K562 (cell line): ENCODE measurements around the gene TPGS1. TPM values are rescaled to one million over a fixed set of nuclear protein-coding genes. Genes with fewer than 3 reads are reported as not detected.

ENCODE experiments used
- ARID2 ChIP-seq: fragments of 450-650 bp; IDR thresholded peaks from 2 replicates; pipeline ENCODE4 v1.6.1; 2017; ENCODE audit warnings: antibody characterized with exemption, mild to moderate bottlenecking
- CREB1 ChIP-seq, 2 experiments: sonication (generic) in 1 of 2; formaldehyde crosslinking in 1 of 2; IDR thresholded peaks; 2 replicates each; pipeline versions ENCODE4 v1.6.1 to v1.8.0; 2012 to 2022; ENCODE audit warnings: inconsistent platforms in 1 of 2, mild to moderate bottlenecking in 1 of 2, missing genetic modification reagents in 1 of 2, moderate library complexity in 1 of 2
- E2F3 ChIP-seq: fragments of 250-450 bp; sonication (Bioruptor Pico); IDR thresholded peaks from 2 replicates; pipeline ENCODE4 v1.4.0; 2020; ENCODE audit warnings: mild to moderate bottlenecking
- ELK3 ChIP-seq: fragments of 450-650 bp; formaldehyde crosslinking; IDR thresholded peaks from 2 replicates; pipeline ENCODE4 v1.4.0; 2020; ENCODE audit warnings: mild to moderate bottlenecking
- KDM5B ChIP-seq: fragments of 200-600 bp; sonication (generic); IDR thresholded peaks from 2 replicates; pipeline ENCODE4 v1.6.1; 2012; ENCODE audit warnings: low read depth, mild to moderate bottlenecking, moderate library complexity, low read length, control low read depth, inconsistent platforms; ENCODE audit not compliant: insufficient replicate concordance
- MAFK ChIP-seq: IDR thresholded peaks from 2 replicates; pipeline ENCODE4 v1.6.1; 2011; ENCODE audit warnings: low read length, improper control_type of control experiment
- PATZ1 ChIP-seq: fragments of 250-450 bp; sonication (Bioruptor Pico); IDR thresholded peaks from 2 replicates; pipeline ENCODE4 v1.5.0; 2020; ENCODE audit warnings: mild to moderate bottlenecking, borderline replicate concordance
- SETDB1 ChIP-seq: IDR thresholded peaks from one replicate; pipeline ENCODE4 v1.6.1; 2012; ENCODE audit warnings: low read length, control low read depth, inconsistent platforms
- SIRT6 ChIP-seq: IDR thresholded peaks from one replicate; pipeline ENCODE4 v1.6.1; 2012; ENCODE audit warnings: low read depth, mild to moderate bottlenecking, control low read depth, inconsistent platforms, low read length, moderate library complexity
- STAT5B ChIP-seq: fragments of 250-450 bp; sonication (Bioruptor Pico); IDR thresholded peaks from 2 replicates; pipeline ENCODE4 v1.8.0; 2021; ENCODE audit warnings: mild to moderate bottlenecking, inconsistent platforms
- TRIM28 ChIP-seq: fragments of 450-650 bp; IDR thresholded peaks from 2 replicates; pipeline ENCODE4 v1.6.1; 2017
- ZBTB8A ChIP-seq: fragments of 450-650 bp; IDR thresholded peaks from 2 replicates; pipeline ENCODE4 v1.6.1; 2018; ENCODE audit warnings: mild to moderate bottlenecking, moderate library complexity; ENCODE audit not compliant: partially characterized antibody
- ZNF146 ChIP-seq: IDR thresholded peaks from one replicate; pipeline ENCODE4 v1.6.1; 2018; ENCODE audit warnings: missing compliant biosample characterization; ENCODE audit not compliant: unreplicated experiment
- ZNF354B ChIP-seq: fragments of 250-450 bp; sonication (Bioruptor Pico); IDR thresholded peaks from 2 replicates; pipeline ENCODE4 v1.4.0; 2020
- ZNF79 ChIP-seq: fragments of 250-450 bp; sonication (Bioruptor Pico); IDR thresholded peaks from 2 replicates; pipeline ENCODE4 v1.4.0; 2020; ENCODE audit warnings: low read depth, mild to moderate bottlenecking, moderate library complexity
- polyA plus RNA-seq, 8 experiments: library from polyadenylated mRNA; depleted of rRNA in 4 of 8; stranded (reverse) in 5 of 8; unstranded in 3 of 8; fragments of >200 nt; fragmentation: Nextera tagmentation in 2 of 8; fragmentation: Illumina TruSeq in 1 of 8; extraction: Ambion mirVana in 2 of 8; extraction: Trizol in 1 of 8; gene quantifications; 2 replicates each; pipeline versions ENCODE4 v1.2.1 to v1.2.3, GENCODE V29; 2011 to 2014; ENCODE audit warnings: inconsistent platforms in 1 of 8, missing spikeins in 1 of 8
- total RNA-seq, 7 experiments: library from RNA; depleted of rRNA in 6 of 7; stranded (reverse); fragments of >200 nt in 6 of 7; fragmentation: Illumina TruSeq in 2 of 7; extraction: Trizol in 2 of 7; gene quantifications; 2 replicates each; pipeline versions ENCODE4 v1.2.1 to v1.2.3, GENCODE V29; 2011 to 2021; ENCODE audit warnings: low replicate concordance in 1 of 7
- TF ChIP-seq, protein P1 (sequence below): fragments of 200-800 bp; sonication (Bioruptor generic); IDR thresholded peaks from 2 replicates; pipeline ENCODE4 v1.6.1; 2017; ENCODE audit warnings: missing genetic modification characterization, missing compliant biosample characterization
- TF ChIP-seq, protein P2 (sequence below): IDR thresholded peaks from 2 replicates; pipeline ENCODE4 v1.6.1; 2011; ENCODE audit warnings: borderline replicate concordance, low read depth, mild to moderate bottlenecking, moderate library complexity, low read length; ENCODE audit not compliant: insufficient read depth, poor library complexity, severe bottlenecking
- TF ChIP-seq, protein P3 (sequence below): sonication (generic); formaldehyde crosslinking; IDR thresholded peaks from 2 replicates; pipeline ENCODE4 v1.8.1; 2023; ENCODE audit warnings: mild to moderate bottlenecking, missing genetic modification reagents

Gene TPGS1
- total and polyA plus RNA-seq, 9 of the 15 experiments (the other 6 are each of a cell fraction or from before 2014, with no cell fraction given) = 0.30 to 31.6 (median 1.2) TPM; not detected in 2

DNA sequence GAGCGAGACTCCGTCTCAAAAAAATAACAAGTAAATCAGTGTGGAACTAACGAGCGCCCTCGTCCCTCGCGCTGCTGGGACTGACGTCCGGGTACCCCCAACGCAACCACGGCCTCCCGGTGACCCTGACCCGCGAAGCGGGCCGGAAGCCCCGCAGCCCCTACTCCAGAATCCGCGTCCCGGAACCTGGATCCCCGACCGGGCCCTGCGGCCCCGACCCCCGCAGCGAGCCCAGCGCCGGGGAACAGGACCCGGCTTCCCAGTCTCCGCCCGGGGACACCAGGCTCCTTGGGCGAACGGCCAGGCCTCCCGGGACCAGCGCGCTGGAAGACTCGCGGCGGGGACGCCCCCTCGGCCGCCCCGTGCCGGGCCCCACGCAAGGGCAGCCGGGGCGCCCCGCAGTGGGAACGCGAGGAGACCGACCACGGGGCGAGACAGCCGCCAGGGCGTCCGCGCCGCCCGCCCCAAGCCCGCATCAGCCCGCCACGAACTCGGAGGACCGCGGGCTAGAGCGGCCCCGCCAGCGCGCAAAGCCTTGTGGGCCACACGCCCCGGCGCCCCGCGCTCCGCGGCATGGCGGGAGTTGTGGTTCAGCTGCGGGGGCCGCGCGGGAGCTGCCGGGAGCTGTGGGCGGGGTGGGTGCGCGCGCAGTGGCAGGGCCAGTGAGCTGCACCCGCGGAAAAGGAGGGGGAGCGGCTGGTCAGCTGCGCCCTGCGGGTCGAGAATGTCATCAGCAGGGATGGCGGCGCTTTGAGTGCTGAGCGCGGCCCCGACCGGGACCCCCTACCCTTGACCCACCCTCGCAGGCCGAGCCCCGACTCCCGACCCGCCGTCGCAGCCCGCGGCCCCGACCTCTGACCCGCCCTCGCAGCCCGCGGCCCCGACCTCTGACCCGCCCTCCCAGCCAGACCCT lies 18.5 kb upstream of the TPGS1 start (continued):
- TF ChIP-seq, protein P1, sequence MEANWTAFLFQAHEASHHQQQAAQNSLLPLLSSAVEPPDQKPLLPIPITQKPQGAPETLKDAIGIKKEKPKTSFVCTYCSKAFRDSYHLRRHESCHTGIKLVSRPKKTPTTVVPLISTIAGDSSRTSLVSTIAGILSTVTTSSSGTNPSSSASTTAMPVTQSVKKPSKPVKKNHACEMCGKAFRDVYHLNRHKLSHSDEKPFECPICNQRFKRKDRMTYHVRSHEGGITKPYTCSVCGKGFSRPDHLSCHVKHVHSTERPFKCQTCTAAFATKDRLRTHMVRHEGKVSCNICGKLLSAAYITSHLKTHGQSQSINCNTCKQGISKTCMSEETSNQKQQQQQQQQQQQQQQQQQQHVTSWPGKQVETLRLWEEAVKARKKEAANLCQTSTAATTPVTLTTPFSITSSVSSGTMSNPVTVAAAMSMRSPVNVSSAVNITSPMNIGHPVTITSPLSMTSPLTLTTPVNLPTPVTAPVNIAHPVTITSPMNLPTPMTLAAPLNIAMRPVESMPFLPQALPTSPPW = peak; percentile 96
- TF ChIP-seq STAT5B (no peak), PATZ1 (CRISPR knock-in tag) (no peak), TRIM28 (no peak; the same call in 1 of the 2 replicates), ELK3 (CRISPR knock-in tag) (no peak), SETDB1 (peak; percentile 58), ZNF354B (CRISPR knock-in tag) (no peak), CREB1 (IDR thresholded peaks at IDR 0.05) (peak; percentile 68), CREB1 (CRISPR knock-in tag; IDR thresholded peaks at IDR 0.05) (peak; percentile 51), SIRT6 (no peak), ZNF79 (CRISPR knock-in tag) (no peak), ZNF146 (CRISPR knock-in tag) (no peak), ARID2 (no peak), ZBTB8A (no peak), E2F3 (peak; percentile 78; the same call in 1 of the 2 replicates), KDM5B (no peak), MAFK (no peak)
- TF ChIP-seq, protein P2, sequence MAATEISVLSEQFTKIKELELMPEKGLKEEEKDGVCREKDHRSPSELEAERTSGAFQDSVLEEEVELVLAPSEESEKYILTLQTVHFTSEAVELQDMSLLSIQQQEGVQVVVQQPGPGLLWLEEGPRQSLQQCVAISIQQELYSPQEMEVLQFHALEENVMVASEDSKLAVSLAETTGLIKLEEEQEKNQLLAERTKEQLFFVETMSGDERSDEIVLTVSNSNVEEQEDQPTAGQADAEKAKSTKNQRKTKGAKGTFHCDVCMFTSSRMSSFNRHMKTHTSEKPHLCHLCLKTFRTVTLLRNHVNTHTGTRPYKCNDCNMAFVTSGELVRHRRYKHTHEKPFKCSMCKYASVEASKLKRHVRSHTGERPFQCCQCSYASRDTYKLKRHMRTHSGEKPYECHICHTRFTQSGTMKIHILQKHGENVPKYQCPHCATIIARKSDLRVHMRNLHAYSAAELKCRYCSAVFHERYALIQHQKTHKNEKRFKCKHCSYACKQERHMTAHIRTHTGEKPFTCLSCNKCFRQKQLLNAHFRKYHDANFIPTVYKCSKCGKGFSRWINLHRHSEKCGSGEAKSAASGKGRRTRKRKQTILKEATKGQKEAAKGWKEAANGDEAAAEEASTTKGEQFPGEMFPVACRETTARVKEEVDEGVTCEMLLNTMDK = no peak
- TF ChIP-seq, protein P3, sequence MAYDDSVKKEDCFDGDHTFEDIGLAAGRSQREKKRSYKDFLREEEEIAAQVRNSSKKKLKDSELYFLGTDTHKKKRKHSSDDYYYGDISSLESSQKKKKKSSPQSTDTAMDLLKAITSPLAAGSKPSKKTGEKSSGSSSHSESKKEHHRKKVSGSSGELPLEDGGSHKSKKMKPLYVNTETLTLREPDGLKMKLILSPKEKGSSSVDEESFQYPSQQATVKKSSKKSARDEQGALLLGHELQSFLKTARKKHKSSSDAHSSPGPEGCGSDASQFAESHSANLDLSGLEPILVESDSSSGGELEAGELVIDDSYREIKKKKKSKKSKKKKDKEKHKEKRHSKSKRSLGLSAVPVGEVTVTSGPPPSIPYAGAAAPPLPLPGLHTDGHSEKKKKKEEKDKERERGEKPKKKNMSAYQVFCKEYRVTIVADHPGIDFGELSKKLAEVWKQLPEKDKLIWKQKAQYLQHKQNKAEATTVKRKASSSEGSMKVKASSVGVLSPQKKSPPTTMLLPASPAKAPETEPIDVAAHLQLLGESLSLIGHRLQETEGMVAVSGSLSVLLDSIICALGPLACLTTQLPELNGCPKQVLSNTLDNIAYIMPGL (CRISPR knock-in tag) = peak; percentile 70; the same call in 1 of the 2 replicates
